ENCODE results near the gene RXFP1. TPM values are rescaled to one million over a fixed set of nuclear protein-coding genes. Genes with fewer than 3 reads are reported as not detected.

Gene RXFP1
- total RNA-seq, 2 donors from 2014 or later: 0.24 to 0.37 TPM

- H3K4me1 ChIP-seq: no peaks in the 10 kb centered on the region
- intact Hi-C loops (cut with DNase I): no loop called here
- no peak overlapping the region for H3K27ac ChIP-seq
- DNase-seq: no peak
- no peaks in the 10 kb centered on the region for H3K9me3 ChIP-seq
- H3K9ac ChIP-seq (ENCODE audit: low read depth in 2 of 2, low read length in 2 of 2): no peak overlapping the region
- H3K36me3 ChIP-seq: no peaks in the 10 kb centered on the region
- no peak for TF ChIP-seq CTCF (IDR thresholded peaks at IDR 0.05)
- H3K4me3 ChIP-seq: no peak overlapping the region
- no peaks in the 10 kb centered on the region for H3K27me3 ChIP-seq
Observed at GRCh38 chr4:158560284-158560683, 38.6 kb downstream of the RXFP1 start.

GRCh38 chr4:158566860-158567259, 45.2 kb downstream of the RXFP1 start:
- no peak overlapping the region for H3K4me3 ChIP-seq

GRCh38 chr4:158571736-158572135, 50.1 kb downstream of the RXFP1 start:
- no peak overlapping the region for H3K4me3 ChIP-seq
- H3K9me3 ChIP-seq: no peaks in the 10 kb centered on the region
- TF ChIP-seq CTCF (IDR thresholded peaks at IDR 0.05): no peak
- intact Hi-C loops (cut with DNase I): no loop called here
- no peaks in the 10 kb centered on the region for H3K36me3 ChIP-seq
- no peak overlapping the region for H3K9ac ChIP-seq (ENCODE audit: low read depth in 2 of 2, low read length in 2 of 2)
- H3K27ac ChIP-seq: no peak overlapping the region
- no peaks in the 10 kb centered on the region for H3K4me1 ChIP-seq
- no peak for DNase-seq
- H3K27me3 ChIP-seq: no peaks in the 10 kb centered on the region

More at GRCh38 chr4:158566860-158567259, 45.2 kb downstream of the RXFP1 start:
- no peaks in the 10 kb centered on the region for H3K36me3 ChIP-seq
- DNase-seq: no peak
- no peaks in the 10 kb centered on the region for H3K27me3 ChIP-seq
- no peak overlapping the region for H3K9ac ChIP-seq (ENCODE audit: low read depth in 2 of 2, low read length in 2 of 2)
- H3K9me3 ChIP-seq: no peaks in the 10 kb centered on the region
- no peak for TF ChIP-seq CTCF (IDR thresholded peaks at IDR 0.05)
- no peaks in the 10 kb centered on the region for H3K4me1 ChIP-seq
- intact Hi-C loops (cut with DNase I): no loop called here
- H3K27ac ChIP-seq: no peak overlapping the region

- intact Hi-C loops (cut with DNase I): no loop called here
- TF ChIP-seq CTCF (IDR thresholded peaks at IDR 0.05): no peak
Observed at GRCh38 chr4:158572608-158573007, 50.9 kb downstream of the RXFP1 start.

GRCh38 chr4:158578476-158578875, 56.8 kb downstream of the RXFP1 start:
- intact Hi-C loops (cut with DNase I): no loop called here
- Histone ChIP-seq H3K27ac (no peak overlapping the region), H3K4me3 (no peak overlapping the region), H3K9me3 (no peaks in the 10 kb centered on the region), H3K36me3 (no peaks in the 10 kb centered on the region), H3K9ac (ENCODE audit: low read depth in 2 of 2, low read length in 2 of 2) (no peak overlapping the region), H3K27me3 (no peaks in the 10 kb centered on the region), H3K4me1 (no peaks in the 10 kb centered on the region)
- no peak for TF ChIP-seq CTCF (IDR thresholded peaks at IDR 0.05)
- no peak for DNase-seq

More at GRCh38 chr4:158572608-158573007, 50.9 kb downstream of the RXFP1 start:
- Histone ChIP-seq H3K27ac (no peak overlapping the region), H3K36me3 (no peaks in the 10 kb centered on the region), H3K4me3 (no peak overlapping the region), H3K9ac (ENCODE audit: low read depth in 2 of 2, low read length in 2 of 2) (no peak overlapping the region), H3K9me3 (no peaks in the 10 kb centered on the region), H3K4me1 (no peaks in the 10 kb centered on the region), H3K27me3 (no peaks in the 10 kb centered on the region)
- DNase-seq: no peak

GRCh38 chr4:158580064-158580463, 58.4 kb downstream of the RXFP1 start:
- H3K4me3 ChIP-seq: no peak overlapping the region
- no peak for TF ChIP-seq CTCF (IDR thresholded peaks at IDR 0.05)
- intact Hi-C loops (cut with DNase I): no loop called here
- no peak for DNase-seq
- no peaks in the 10 kb centered on the region for H3K36me3 ChIP-seq
- no peak overlapping the region for H3K27ac ChIP-seq
- no peak overlapping the region for H3K9ac ChIP-seq (ENCODE audit: low read depth in 2 of 2, low read length in 2 of 2)
- H3K9me3 ChIP-seq: no peaks in the 10 kb centered on the region
- no peaks in the 10 kb centered on the region for H3K4me1 ChIP-seq
- no peaks in the 10 kb centered on the region for H3K27me3 ChIP-seq

All from colonic mucosa (tissue), 4 donors.